ENCODE results near the gene SERPINI1.

The SERPINI1 gene

DNA sequence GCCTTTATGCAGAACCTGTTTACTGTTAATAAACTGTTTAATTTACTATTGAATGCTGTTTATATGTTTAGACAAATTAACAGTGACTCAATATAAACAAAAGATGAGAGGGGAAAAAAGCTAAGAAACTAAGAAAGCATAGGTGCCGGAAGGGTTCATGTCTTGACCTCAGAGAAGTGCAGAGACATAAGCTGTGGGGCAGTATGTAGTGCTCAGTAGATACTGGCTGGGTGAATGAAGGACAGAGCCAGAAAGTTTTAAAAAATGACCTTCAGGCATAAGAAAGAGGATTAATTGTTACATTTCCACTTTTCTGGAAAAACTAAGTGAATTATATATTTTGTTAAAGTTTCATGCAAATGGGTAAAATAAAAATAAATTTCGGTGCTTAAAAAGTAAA is 14.2 kb downstream of the SERPINI1 start:
- no peak for TF ChIP-seq ESRRG (CRISPR knock-in tag; IDR thresholded peaks at IDR 0.05)
- TF ChIP-seq ARNTL (CRISPR knock-in tag; IDR thresholded peaks at IDR 0.05; ENCODE audit: borderline replicate concordance, low read depth): no peak
- no peak for TF ChIP-seq TCF4 (CRISPR knock-in tag; IDR thresholded peaks at IDR 0.05; ENCODE audit: borderline replicate concordance)
- TF ChIP-seq CSDC2 (CRISPR knock-in tag; IDR thresholded peaks at IDR 0.05): no peak
- TF ChIP-seq SNAI2 (CRISPR knock-in tag; IDR thresholded peaks at IDR 0.05): no peak
- no peak for TF ChIP-seq BACH2 (CRISPR knock-in tag; IDR thresholded peaks at IDR 0.05; ENCODE audit: borderline replicate concordance)
- no peak for ATAC-seq

DNA sequence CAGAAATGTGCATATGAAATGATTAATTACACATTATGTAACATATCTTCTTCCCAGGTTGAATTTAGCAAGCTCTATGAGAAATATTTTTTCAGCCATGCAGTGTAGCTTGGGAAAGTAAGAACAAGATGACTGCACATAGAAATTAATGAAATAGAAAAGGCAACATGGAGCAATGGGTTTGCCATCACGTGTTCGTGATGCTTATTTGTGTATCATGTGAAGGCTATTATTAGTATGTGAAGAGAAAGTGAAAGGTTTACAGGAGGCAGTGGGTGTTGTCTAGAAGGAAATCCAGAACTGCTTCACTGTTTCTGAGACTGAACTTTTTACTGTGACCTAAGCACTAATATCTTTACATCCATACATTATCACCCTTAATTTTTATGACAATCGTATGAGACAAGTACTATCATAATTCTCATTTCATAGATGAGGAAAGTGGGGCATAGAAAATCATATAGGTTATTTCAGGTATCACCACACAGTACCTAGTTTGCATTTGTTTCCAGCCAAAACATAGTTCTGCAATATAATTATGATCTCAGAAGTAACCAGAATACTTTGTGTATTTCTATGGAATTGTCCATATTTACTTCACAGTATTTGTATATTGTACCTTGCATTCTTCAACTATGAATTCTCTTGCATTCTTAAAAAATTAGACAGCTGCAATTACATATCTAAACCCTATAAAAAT is 14.9 kb downstream of the SERPINI1 start:
- no peak for TF ChIP-seq TCF4 (CRISPR knock-in tag; IDR thresholded peaks at IDR 0.05; ENCODE audit: borderline replicate concordance)
- no peak for TF ChIP-seq CSDC2 (CRISPR knock-in tag; IDR thresholded peaks at IDR 0.05)
- no peak for TF ChIP-seq PPARA (CRISPR knock-in tag; IDR thresholded peaks at IDR 0.05; ENCODE audit: borderline replicate concordance)
- TF ChIP-seq RARB (CRISPR knock-in tag; IDR thresholded peaks at IDR 0.05): no peak
- TF ChIP-seq ZFP3 (CRISPR knock-in tag; IDR thresholded peaks at IDR 0.05): no peak
- TF ChIP-seq ISL1 (CRISPR knock-in tag; IDR thresholded peaks at IDR 0.05): no peak
- TF ChIP-seq OSR1 (CRISPR knock-in tag; IDR thresholded peaks at IDR 0.05): no peak
- TF ChIP-seq ARNTL (CRISPR knock-in tag; IDR thresholded peaks at IDR 0.05; ENCODE audit: borderline replicate concordance, low read depth): no peak
- TF ChIP-seq, protein P1, sequence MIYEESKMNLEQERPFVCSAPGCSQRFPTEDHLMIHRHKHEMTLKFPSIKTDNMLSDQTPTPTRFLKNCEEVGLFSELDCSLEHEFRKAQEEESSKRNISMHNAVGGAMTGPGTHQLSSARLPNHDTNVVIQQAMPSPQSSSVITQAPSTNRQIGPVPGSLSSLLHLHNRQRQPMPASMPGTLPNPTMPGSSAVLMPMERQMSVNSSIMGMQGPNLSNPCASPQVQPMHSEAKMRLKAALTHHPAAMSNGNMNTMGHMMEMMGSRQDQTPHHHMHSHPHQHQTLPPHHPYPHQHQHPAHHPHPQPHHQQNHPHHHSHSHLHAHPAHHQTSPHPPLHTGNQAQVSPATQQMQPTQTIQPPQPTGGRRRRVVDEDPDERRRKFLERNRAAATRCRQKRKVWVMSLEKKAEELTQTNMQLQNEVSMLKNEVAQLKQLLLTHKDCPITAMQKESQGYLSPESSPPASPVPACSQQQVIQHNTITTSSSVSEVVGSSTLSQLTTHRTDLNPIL (CRISPR knock-in tag; IDR thresholded peaks at IDR 0.05; ENCODE audit: low read depth): no peak
- TF ChIP-seq ESRRG (CRISPR knock-in tag; IDR thresholded peaks at IDR 0.05): no peak
- no peak for TF ChIP-seq BACH2 (CRISPR knock-in tag; IDR thresholded peaks at IDR 0.05; ENCODE audit: borderline replicate concordance)
- TF ChIP-seq, protein P2, sequence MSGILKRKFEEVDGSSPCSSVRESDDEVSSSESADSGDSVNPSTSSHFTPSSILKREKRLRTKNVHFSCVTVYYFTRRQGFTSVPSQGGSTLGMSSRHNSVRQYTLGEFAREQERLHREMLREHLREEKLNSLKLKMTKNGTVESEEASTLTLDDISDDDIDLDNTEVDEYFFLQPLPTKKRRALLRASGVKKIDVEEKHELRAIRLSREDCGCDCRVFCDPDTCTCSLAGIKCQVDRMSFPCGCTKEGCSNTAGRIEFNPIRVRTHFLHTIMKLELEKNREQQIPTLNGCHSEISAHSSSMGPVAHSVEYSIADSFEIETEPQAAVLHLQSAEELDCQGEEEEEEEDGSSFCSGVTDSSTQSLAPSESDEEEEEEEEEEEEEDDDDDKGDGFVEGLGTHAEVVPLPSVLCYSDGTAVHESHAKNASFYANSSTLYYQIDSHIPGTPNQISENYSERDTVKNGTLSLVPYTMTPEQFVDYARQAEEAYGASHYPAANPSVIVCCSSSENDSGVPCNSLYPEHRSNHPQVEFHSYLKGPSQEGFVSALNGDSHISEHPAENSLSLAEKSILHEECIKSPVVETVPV (CRISPR knock-in tag; IDR thresholded peaks at IDR 0.05): no peak
- no peak for TF ChIP-seq ZFP30 (CRISPR knock-in tag; IDR thresholded peaks at IDR 0.05)

DNA sequence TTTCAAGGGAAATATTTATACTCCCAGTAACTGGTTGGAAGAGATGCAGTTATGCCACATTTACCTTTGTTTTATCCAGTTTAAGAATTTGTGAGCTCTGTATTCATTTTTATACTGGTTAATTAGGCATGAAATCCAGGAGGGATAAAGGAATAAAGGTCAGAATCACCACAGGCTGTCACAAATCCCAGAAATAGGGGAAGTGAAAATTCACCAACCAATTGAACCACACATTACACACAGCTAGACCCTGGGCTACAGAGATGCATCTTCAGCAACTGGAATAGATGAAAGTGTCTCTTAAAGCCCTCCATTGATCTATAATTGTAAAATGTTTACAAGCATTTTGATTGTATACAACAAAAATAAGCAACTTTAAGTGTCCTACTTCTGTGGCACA is 18.5 kb downstream of the SERPINI1 start:
- TF ChIP-seq PPARA (CRISPR knock-in tag; IDR thresholded peaks at IDR 0.05; ENCODE audit: borderline replicate concordance) (no peak), OSR1 (CRISPR knock-in tag; IDR thresholded peaks at IDR 0.05) (no peak), ZC3H10 (CRISPR knock-in tag; IDR thresholded peaks at IDR 0.05) (no peak), ZFP3 (CRISPR knock-in tag; IDR thresholded peaks at IDR 0.05) (no peak), ZNF70 (CRISPR knock-in tag; IDR thresholded peaks at IDR 0.05) (no peak), CSDC2 (CRISPR knock-in tag; IDR thresholded peaks at IDR 0.05) (no peak), SNAI2 (CRISPR knock-in tag; IDR thresholded peaks at IDR 0.05) (no peak), ZNF8 (CRISPR knock-in tag; IDR thresholded peaks at IDR 0.05) (no peak), ZNF565 (CRISPR knock-in tag; conservative IDR thresholded peaks at IDR 0.05; ENCODE audit: low read depth) (no peak), GLIS3 (CRISPR knock-in tag; IDR thresholded peaks at IDR 0.05) (no peak), TOX (CRISPR knock-in tag; IDR thresholded peaks at IDR 0.05; ENCODE audit: borderline replicate concordance) (no peak), ZFP30 (CRISPR knock-in tag; IDR thresholded peaks at IDR 0.05) (no peak), ISL1 (CRISPR knock-in tag; IDR thresholded peaks at IDR 0.05) (no peak), RARB (CRISPR knock-in tag; IDR thresholded peaks at IDR 0.05) (no peak), TCF4 (CRISPR knock-in tag; IDR thresholded peaks at IDR 0.05; ENCODE audit: borderline replicate concordance) (no peak)
- no peak for ATAC-seq

More for the DNA sequence above, 14.9 kb downstream of the SERPINI1 start:
- ATAC-seq: no peak

DNA sequence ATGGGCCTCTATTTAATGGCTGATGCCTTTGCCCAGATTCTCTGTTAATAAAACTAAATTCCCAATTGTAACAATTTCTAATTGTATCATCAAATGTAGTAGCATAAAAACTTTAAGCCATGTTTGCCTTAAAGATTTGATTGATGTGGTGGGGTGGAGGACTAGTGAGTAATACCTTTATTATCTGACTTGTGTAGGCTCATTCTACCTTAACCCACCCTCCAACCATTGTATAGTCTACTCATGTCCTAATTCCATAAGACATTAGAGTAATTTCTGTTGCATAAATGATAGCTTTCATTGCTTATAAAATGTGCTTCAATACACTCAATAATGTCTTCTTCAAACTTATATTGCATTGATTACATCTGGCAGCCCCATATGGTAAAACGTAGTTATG is 25.8 kb downstream of the SERPINI1 start:
- no peak for ATAC-seq
- no peak for TF ChIP-seq ZFP30 (CRISPR knock-in tag; IDR thresholded peaks at IDR 0.05)
- TF ChIP-seq ZC3H10 (CRISPR knock-in tag; IDR thresholded peaks at IDR 0.05): no peak
- no peak for TF ChIP-seq ESRRG (CRISPR knock-in tag; IDR thresholded peaks at IDR 0.05)
- TF ChIP-seq, protein P2 (CRISPR knock-in tag; IDR thresholded peaks at IDR 0.05): no peak
- TF ChIP-seq BACH2 (CRISPR knock-in tag; IDR thresholded peaks at IDR 0.05; ENCODE audit: borderline replicate concordance): no peak
- TF ChIP-seq, protein P1 (CRISPR knock-in tag; IDR thresholded peaks at IDR 0.05; ENCODE audit: low read depth): no peak
- no peak for TF ChIP-seq ZNF565 (CRISPR knock-in tag; conservative IDR thresholded peaks at IDR 0.05; ENCODE audit: low read depth)
- no peak for TF ChIP-seq ZNF8 (CRISPR knock-in tag; IDR thresholded peaks at IDR 0.05)
- no peak for TF ChIP-seq ARNTL (CRISPR knock-in tag; IDR thresholded peaks at IDR 0.05; ENCODE audit: borderline replicate concordance, low read depth)
- TF ChIP-seq CSDC2 (CRISPR knock-in tag; IDR thresholded peaks at IDR 0.05): no peak
- TF ChIP-seq RARB (CRISPR knock-in tag; IDR thresholded peaks at IDR 0.05): no peak
- no peak for TF ChIP-seq TCF4 (CRISPR knock-in tag; IDR thresholded peaks at IDR 0.05; ENCODE audit: borderline replicate concordance)
- no peak for TF ChIP-seq ZFP3 (CRISPR knock-in tag; IDR thresholded peaks at IDR 0.05)
- TF ChIP-seq, protein P3, sequence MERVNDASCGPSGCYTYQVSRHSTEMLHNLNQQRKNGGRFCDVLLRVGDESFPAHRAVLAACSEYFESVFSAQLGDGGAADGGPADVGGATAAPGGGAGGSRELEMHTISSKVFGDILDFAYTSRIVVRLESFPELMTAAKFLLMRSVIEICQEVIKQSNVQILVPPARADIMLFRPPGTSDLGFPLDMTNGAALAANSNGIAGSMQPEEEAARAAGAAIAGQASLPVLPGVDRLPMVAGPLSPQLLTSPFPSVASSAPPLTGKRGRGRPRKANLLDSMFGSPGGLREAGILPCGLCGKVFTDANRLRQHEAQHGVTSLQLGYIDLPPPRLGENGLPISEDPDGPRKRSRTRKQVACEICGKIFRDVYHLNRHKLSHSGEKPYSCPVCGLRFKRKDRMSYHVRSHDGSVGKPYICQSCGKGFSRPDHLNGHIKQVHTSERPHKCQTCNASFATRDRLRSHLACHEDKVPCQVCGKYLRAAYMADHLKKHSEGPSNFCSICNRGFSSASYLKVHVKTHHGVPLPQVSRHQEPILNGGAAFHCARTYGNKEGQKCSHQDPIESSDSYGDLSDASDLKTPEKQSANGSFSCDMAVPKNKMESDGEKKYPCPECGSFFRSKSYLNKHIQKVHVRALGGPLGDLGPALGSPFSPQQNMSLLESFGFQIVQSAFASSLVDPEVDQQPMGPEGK (CRISPR knock-in tag; IDR thresholded peaks at IDR 0.05; ENCODE audit: borderline replicate concordance): no peak
- no peak for TF ChIP-seq TOX (CRISPR knock-in tag; IDR thresholded peaks at IDR 0.05; ENCODE audit: borderline replicate concordance)
- TF ChIP-seq ZNF70 (CRISPR knock-in tag; IDR thresholded peaks at IDR 0.05): no peak
- no peak for TF ChIP-seq SNAI2 (CRISPR knock-in tag; IDR thresholded peaks at IDR 0.05)
- TF ChIP-seq, protein P4, sequence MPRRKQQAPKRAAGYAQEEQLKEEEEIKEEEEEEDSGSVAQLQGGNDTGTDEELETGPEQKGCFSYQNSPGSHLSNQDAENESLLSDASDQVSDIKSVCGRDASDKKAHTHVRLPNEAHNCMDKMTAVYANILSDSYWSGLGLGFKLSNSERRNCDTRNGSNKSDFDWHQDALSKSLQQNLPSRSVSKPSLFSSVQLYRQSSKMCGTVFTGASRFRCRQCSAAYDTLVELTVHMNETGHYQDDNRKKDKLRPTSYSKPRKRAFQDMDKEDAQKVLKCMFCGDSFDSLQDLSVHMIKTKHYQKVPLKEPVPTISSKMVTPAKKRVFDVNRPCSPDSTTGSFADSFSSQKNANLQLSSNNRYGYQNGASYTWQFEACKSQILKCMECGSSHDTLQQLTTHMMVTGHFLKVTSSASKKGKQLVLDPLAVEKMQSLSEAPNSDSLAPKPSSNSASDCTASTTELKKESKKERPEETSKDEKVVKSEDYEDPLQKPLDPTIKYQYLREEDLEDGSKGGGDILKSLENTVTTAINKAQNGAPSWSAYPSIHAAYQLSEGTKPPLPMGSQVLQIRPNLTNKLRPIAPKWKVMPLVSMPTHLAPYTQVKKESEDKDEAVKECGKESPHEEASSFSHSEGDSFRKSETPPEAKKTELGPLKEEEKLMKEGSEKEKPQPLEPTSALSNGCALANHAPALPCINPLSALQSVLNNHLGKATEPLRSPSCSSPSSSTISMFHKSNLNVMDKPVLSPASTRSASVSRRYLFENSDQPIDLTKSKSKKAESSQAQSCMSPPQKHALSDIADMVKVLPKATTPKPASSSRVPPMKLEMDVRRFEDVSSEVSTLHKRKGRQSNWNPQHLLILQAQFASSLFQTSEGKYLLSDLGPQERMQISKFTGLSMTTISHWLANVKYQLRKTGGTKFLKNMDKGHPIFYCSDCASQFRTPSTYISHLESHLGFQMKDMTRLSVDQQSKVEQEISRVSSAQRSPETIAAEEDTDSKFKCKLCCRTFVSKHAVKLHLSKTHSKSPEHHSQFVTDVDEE (CRISPR knock-in tag; IDR thresholded peaks at IDR 0.05): no peak

Measured in SK-N-SH treated with all-trans-retinoic acid at 6 μM for 48 hours (cell line).